ENCODE results near the gene KIR3DL1.

GRCh38 chr19:54850930-54851329, 34.7 kb downstream of the KIR3DL1 start:
- TF ChIP-seq POLR2A (IDR thresholded peaks at IDR 0.05) (no peak), CTCF (IDR thresholded peaks at IDR 0.05) (no peak)
